ENCODE data around the gene HGF.

- TF ChIP-seq CTCF (IDR thresholded peaks at IDR 0.05) (no peak), TCF7 (CRISPR knock-in tag; IDR thresholded peaks at IDR 0.05; ENCODE audit: low read depth) (no peak), ESRRA (CRISPR knock-in tag; IDR thresholded peaks at IDR 0.05; ENCODE audit: borderline replicate concordance) (no peak), ETV6 (CRISPR knock-in tag; IDR thresholded peaks at IDR 0.05) (no peak), CREB1 (CRISPR knock-in tag; IDR thresholded peaks at IDR 0.05) (no peak), AFF4 (CRISPR knock-in tag; IDR thresholded peaks at IDR 0.05; ENCODE audit: borderline replicate concordance) (no peak), ZNF317 (CRISPR knock-in tag; IDR thresholded peaks at IDR 0.05; ENCODE audit: borderline replicate concordance, low read depth) (no peak), NFYB (CRISPR knock-in tag; conservative IDR thresholded peaks at IDR 0.05; ENCODE audit: low read depth) (no peak), SMAD3 (CRISPR knock-in tag; IDR thresholded peaks at IDR 0.05; ENCODE audit: borderline replicate concordance) (no peak), FOXP4 (CRISPR knock-in tag; IDR thresholded peaks at IDR 0.05) (no peak), USF1 (CRISPR knock-in tag; IDR thresholded peaks at IDR 0.05) (no peak)
These were observed 50.0 kb downstream of the HGF start for GRCh38 chr7:81719865-81720264.
